HEK293T (cell line): ENCODE data around the gene OR5H2.

Source experiments
- ARNT ChIP-seq: fragments of 450-650 bp; IDR thresholded peaks from 2 replicates; pipeline ENCODE4 v1.6.1; 2017; ENCODE audit warnings: mild to moderate bottlenecking
- BHLHE40 ChIP-seq: fragments of 450-650 bp; IDR thresholded peaks from 2 replicates; pipeline ENCODE4 v1.6.1; 2016; ENCODE audit warnings: mild to moderate bottlenecking, moderate library complexity, borderline replicate concordance
- ELF4 ChIP-seq: fragments of 450-650 bp; IDR thresholded peaks from 2 replicates; pipeline ENCODE4 v1.6.1; 2017; ENCODE audit warnings: antibody characterized with exemption
- FOXA1 ChIP-seq: fragments of 450-650 bp; IDR thresholded peaks from 2 replicates; pipeline ENCODE4 v1.6.1; 2016; ENCODE audit warnings: mild to moderate bottlenecking
- FOXK2 ChIP-seq: fragments of 450-650 bp; IDR thresholded peaks from 2 replicates; pipeline ENCODE4 v1.6.1; 2016; ENCODE audit warnings: mild to moderate bottlenecking
- FOXM1 ChIP-seq: fragments of 450-650 bp; IDR thresholded peaks from 2 replicates; pipeline ENCODE4 v1.6.1; 2017; ENCODE audit warnings: mild to moderate bottlenecking, borderline replicate concordance
- LEF1 ChIP-seq: fragments of 450-650 bp; IDR thresholded peaks from 2 replicates; pipeline ENCODE4 v1.6.1; 2017; ENCODE audit warnings: mild to moderate bottlenecking, borderline replicate concordance
- SP1 ChIP-seq: fragments of 450-650 bp; IDR thresholded peaks from 2 replicates; pipeline ENCODE4 v1.6.1; 2017
- SUZ12 ChIP-seq: fragments of 450-650 bp; IDR thresholded peaks from 2 replicates; pipeline ENCODE4 v1.6.1; 2016; ENCODE audit warnings: mild to moderate bottlenecking
- TARDBP ChIP-seq: fragments of 450-650 bp; IDR thresholded peaks from 2 replicates; pipeline ENCODE4 v1.6.1; 2016
- ZNF384 ChIP-seq: fragments of 450-650 bp; IDR thresholded peaks from 2 replicates; pipeline ENCODE4 v1.6.1; 2016
- TF ChIP-seq, protein P1 (sequence below): fragments of 450-650 bp; IDR thresholded peaks from 2 replicates; pipeline ENCODE4 v1.6.1; 2016

DNA sequence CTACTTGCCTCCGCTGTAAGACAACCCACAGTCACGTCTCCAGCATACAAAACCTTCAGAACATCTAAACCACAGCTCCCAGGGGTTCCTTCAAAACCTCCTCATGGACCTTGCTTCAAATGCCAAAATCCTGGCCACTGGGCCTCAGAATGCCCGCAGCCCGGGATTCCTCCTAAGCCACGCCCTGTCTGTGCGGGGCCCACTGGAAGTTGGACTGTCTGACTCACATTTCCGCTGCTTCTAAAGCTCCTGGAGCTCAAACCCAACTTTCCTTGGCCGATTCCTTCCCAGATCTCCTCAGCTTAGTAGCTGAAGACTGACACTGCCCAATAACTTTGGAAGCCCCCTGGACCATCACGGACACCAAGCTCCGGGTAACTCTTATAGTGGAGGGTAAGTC, 36.2 kb upstream of the OR5H2 start:
- no peak for TF ChIP-seq FOXK2
- TF ChIP-seq BHLHE40: no peak
- TF ChIP-seq ARNT: no peak
- no peak for TF ChIP-seq LEF1
- no peak for TF ChIP-seq SP1
- no peak for TF ChIP-seq FOXA1
- TF ChIP-seq ELF4: no peak
- TF ChIP-seq FOXM1: no peak
- TF ChIP-seq SUZ12: no peak
- no peak for TF ChIP-seq TARDBP
- TF ChIP-seq, protein P1, sequence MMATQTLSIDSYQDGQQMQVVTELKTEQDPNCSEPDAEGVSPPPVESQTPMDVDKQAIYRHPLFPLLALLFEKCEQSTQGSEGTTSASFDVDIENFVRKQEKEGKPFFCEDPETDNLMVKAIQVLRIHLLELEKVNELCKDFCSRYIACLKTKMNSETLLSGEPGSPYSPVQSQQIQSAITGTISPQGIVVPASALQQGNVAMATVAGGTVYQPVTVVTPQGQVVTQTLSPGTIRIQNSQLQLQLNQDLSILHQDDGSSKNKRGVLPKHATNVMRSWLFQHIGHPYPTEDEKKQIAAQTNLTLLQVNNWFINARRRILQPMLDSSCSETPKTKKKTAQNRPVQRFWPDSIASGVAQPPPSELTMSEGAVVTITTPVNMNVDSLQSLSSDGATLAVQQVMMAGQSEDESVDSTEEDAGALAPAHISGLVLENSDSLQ: no peak
- no peak for TF ChIP-seq ZNF384
